Measurements from ENCODE around the gene PLB1. TPM values are rescaled to one million over a fixed set of nuclear protein-coding genes. Genes with fewer than 3 reads are reported as not detected.

The PLB1 gene
- total RNA-seq, 1 donor from 2014 or later = 0.20 TPM

GRCh38 chr2:28590496-28591301 is 94.8 kb downstream of the PLB1 start:
- DNase-seq (ENCODE audit: low read depth in 2 of 2) = no peak

GRCh38 chr2:28591711-28592335 is 96.0 kb downstream of the PLB1 start:
- DNase-seq (ENCODE audit: low read depth in 2 of 2) = no peak

- no peak for DNase-seq (ENCODE audit: low read depth in 2 of 2)
Observed at GRCh38 chr2:28592481-28592880, 96.6 kb downstream of the PLB1 start.

- DNase-seq (ENCODE audit: low read depth in 2 of 2) = no peak
Observed at GRCh38 chr2:28593160-28593755, 97.4 kb downstream of the PLB1 start.

GRCh38 chr2:28594000-28594331 is 98.1 kb downstream of the PLB1 start:
- DNase-seq (ENCODE audit: low read depth in 2 of 2) = no peak

GRCh38 chr2:28594332-28595108 is 98.7 kb downstream of the PLB1 start:
- DNase-seq (ENCODE audit: low read depth in 2 of 2) = peak; percentile 82 to 96

GRCh38 chr2:28595323-28595722 is 99.5 kb downstream of the PLB1 start:
- no peak for DNase-seq (ENCODE audit: low read depth in 2 of 2)

GRCh38 chr2:28598484-28598883 is 102.6 kb downstream of the PLB1 start:
- DNase-seq (ENCODE audit: low read depth in 2 of 2) = no peak

- no peak for DNase-seq (ENCODE audit: low read depth in 2 of 2)
Observed at GRCh38 chr2:28600181-28600580, 104.3 kb downstream of the PLB1 start.

- DNase-seq (ENCODE audit: low read depth in 2 of 2) = no peak
Observed at GRCh38 chr2:28601616-28602015, 105.8 kb downstream of the PLB1 start.

- no peak for DNase-seq (ENCODE audit: low read depth in 2 of 2)
Observed at GRCh38 chr2:28602136-28602660, 106.3 kb downstream of the PLB1 start.

GRCh38 chr2:28602751-28603639 is 107.1 kb downstream of the PLB1 start:
- DNase-seq (ENCODE audit: low read depth in 2 of 2) = peak in 1 of 2 donors; percentile 12

- no peak for DNase-seq (ENCODE audit: low read depth in 2 of 2)
Observed at GRCh38 chr2:28603821-28604220, 108.0 kb downstream of the PLB1 start.

- DNase-seq (ENCODE audit: low read depth in 2 of 2) = no peak
Observed at GRCh38 chr2:28604284-28604843, 108.5 kb downstream of the PLB1 start.

GRCh38 chr2:28606986-28607441 is 111.2 kb downstream of the PLB1 start:
- peak in 1 of 2 donors; percentile 38 for DNase-seq (ENCODE audit: low read depth in 2 of 2)

- DNase-seq (ENCODE audit: low read depth in 2 of 2) = no peak
Observed at GRCh38 chr2:28607730-28608499, 112.1 kb downstream of the PLB1 start.

GRCh38 chr2:28608500-28609424 is 112.9 kb downstream of the PLB1 start:
- DNase-seq (ENCODE audit: low read depth in 2 of 2) = peak in 1 of 2 donors; percentile 48

GRCh38 chr2:28610583-28611201 is 114.8 kb downstream of the PLB1 start:
- DNase-seq (ENCODE audit: low read depth in 2 of 2) = peak; percentile 44 to 95
